Measurements from ENCODE around the gene UTF1. TPM values are rescaled to one million over a fixed set of nuclear protein-coding genes. Genes with fewer than 3 reads are reported as not detected.
"Not testable (repeated sequence)": the region's sequence is repeated elsewhere in the genome, so short reads cannot be mapped to it uniquely, and the experiment has no call there.

UTF1 gene
- total RNA-seq, 1 experiment from 2014 or later, result not detected

DNA sequence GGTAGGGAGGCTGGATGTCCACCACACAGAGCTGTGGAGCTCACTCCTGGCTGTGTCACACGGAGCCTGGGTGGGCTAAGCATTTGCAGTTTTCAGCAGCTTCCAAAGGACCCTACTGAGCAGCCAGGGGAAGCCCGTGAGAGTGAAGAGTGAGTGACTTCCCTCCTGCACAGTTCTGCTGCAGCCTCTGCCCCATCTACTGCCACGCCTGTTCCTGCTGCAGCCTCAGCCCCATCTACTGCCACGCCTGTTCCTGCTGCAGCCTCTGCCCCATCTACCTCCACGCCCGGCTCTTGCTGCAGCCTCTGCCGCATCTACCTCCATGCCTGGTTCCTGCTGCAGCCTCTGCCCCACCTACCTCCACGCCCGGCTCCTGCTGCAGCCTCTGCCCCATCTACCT, 34.4 kb downstream of the UTF1 start:
- no peak for DNase-seq (ENCODE audit: low spot score)

DNA sequence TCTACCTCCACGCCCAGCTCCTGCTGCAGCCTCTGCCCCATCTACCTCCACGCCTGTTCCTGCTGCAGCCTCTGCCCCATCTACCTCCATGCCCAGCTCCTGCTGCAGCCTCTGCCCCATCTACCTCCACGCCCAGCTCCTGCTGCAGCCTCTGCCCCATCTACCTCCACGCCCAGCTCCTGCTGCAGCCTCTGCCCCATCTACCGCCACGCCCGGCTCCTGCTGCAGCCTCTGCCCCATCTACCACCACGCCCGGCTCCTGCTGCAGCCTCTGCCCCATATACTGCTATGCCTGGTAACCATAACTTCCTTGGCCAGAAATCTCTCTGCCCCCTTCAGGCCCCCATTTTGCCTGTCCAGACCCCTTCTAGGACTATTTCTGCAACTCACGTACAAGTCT, 35.0 kb downstream of the UTF1 start:
- not testable (repeated sequence) for DNase-seq (ENCODE audit: low spot score)

DNA sequence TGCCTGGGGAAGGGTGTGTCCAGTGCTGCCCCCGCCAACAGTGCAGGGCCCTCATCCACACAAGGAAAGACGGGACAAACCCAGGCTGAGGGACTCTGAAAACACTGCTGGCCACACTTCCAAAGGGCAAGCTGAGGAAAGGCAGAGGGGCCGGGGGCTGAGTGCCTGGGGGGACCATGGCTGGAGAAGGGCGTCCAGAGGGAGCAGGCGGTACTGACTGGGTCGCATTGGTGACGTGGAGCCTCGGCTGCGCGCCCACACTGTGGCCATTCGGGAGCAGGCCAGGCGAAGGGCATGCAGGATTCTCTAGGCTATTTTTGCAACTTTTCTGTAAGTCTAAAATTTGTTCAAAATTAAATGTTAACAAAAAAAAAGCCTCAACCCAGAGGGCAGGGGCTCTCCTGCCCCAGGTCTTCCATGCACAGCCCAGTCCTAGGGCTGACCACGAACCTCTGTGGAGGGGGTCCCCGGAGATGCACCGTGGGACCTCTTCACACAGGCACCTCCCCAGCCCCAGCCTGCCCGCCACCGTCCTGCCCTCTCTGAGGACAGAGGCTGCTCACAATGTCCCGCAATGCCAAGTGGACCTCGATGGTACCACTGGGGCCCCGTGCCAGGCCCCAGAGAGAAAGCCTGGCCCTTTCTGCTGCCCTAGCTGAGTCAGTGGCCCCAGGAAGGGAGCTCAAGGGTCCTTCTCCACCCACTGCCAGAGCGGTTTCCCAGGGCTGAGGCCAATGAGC, 36.2 kb downstream of the UTF1 start:
- no peak for DNase-seq (ENCODE audit: low spot score)

DNA sequence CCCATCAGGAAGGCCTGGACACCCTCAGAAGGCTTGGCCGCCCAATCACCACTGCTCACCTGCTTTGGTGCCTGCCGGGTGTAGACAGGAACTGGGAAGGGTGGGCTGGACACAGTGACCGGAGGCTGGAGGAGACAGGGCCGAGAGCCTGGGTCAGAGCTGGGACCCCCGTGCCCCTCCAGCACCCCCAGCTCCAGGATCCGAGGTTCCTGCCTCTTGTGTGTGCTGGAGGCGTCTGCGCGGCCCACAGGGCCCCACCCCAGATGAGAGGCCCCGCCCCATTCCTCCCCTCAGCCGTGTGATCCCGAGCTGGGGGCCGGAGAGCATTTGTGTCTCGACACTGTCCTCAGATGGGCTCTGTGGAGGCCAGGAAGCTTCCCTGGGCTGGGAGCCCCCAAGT, 37.3 kb downstream of the UTF1 start:
- DNase-seq (ENCODE audit: low spot score), result no peak

DNA sequence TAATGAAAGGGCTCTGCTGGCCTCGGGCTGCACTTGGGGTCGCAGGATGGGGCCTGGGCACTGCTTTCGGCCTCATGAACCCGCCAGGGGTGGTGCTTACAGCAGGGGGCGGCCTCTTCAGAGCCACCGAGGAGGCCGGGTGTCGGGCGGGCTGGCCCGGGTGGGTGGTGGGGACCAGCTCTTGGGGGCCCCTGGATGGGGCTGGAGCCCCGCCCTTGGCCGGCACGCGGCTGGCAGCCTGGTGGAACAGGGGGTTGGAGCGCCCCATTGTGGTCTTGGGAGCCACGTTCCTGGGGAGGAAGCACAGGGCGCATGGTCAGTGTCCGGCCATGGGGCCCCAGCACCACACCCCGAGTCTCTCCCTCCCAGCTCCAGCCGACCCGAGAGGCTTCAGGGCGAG, 37.8 kb downstream of the UTF1 start:
- DNase-seq (ENCODE audit: low spot score), result no peak

DNA sequence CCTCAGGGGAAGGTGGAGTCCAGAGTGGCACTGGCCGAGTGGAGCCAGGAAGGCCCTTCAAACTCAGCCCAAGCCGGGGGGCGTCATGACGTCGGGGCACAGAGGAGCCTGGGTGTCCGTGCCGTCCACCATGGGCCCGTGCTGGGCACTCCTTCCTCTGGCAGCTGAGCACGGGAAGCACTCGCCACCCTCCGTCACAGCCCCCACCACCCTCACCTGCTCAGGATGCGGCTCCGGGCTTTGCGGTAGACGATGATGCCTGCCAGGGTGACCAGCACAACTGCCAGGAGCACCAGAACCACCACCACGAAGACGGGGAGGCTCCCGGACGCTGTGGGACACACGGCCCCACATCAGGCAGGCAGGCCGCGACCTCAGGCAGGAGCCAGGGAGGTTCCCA, 38.5 kb downstream of the UTF1 start:
- DNase-seq (ENCODE audit: low spot score), result no peak

DNA sequence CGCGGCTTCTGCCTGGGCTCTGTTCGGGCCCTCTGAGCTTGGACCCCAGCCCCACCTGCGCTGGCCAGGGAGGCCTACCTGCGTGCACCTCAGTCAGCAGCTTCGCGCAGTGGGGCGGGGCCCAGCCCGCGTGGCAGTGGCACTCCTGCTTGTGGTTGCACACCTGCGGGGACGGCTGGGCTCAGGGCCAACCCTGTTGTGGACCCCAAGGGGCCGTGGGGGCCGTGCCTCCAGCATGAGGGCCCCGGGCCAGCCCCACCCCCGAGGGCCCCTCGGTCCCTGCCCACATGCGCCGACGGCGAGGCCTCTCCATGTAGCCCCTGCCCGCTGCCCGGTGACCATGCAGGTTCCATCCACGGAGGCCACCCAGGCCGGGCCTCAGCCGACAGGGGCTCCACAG, 39.4 kb downstream of the UTF1 start:
- no peak for DNase-seq (ENCODE audit: low spot score)

DNA sequence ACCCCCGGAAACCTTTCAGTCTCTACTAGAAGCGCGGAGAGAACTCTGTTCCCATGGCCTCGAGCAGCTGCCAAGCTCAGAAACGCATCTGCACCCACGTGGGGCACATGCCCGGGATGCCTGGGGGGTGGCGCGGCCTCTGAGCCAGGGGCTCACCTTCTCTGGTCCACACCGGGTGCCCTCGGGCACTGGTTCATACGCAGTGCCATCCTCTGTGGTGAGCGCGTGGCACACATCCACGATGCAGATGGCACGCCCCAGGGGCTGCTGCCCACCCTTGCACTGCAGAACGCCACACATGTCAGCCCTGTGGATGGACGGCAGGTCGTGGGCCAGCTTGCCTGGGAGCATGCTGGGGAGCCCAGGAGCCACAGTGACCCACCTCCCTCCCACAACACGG, 40.2 kb downstream of the UTF1 start:
- no peak for DNase-seq (ENCODE audit: low spot score)

DNA sequence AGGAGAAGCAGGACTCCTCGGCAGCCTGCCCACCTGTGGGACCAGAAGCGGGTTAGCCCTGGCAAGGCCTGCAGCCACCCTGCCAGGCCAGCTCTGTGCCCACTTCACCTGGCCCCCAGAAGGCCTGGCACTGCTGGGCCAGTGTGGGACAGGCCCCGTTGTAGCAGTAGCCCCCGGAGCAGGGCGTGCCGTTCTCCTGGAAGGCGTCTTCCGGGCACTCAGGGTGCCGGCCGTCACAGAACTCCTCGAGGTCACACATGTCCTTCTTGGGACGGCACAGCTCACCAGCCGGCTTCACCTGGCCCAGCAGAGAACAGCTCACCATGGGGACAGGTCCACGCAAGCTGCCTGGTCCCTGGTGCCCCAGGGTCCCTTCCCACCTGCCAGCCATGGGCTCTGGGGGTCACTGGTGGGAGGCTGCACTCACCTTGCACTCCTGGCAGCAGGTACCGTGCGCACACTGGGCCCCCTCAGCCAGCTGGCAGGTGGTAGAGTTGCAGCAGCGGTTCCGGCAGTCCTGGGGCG, 40.8 kb downstream of the UTF1 start:
- no peak for DNase-seq (ENCODE audit: low spot score)

DNA sequence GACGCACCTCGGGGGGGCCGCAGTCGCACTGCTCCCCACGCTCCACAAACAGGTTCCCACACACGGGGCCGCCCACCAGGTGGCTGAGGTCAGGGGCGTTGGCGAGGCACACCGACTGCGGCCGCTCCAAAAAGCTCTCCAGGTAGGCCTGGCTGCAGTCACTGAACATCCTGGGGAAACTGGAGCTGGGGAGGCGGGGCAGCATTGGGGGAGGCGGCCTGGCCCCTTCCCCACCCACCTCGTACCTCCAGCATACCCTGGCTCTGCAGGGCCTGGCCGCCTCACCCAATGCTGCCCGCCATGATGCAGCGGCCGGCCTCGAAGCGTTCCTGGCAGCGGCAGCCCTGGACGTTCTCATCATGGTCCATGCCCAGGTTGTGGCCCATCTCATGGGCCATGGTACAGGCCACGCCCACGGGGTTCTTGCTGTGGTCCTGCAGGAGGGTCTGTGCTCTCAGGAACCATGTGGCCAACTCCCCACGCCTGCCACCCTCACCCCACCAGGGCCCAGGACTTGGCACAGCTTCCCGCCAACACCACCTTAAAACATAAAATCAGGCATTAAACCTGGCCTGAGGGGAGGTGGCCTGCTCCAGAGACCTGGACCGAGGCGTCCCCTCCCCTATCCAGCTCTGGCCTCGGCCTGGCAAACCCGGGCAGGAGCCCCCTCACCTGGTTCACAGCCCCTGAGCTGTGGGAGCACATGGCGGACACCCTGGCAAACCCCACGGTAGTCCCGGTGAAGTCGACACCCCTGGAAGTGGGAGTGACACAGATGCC, 41.7 kb downstream of the UTF1 start:
- no peak for DNase-seq (ENCODE audit: low spot score)

DNA sequence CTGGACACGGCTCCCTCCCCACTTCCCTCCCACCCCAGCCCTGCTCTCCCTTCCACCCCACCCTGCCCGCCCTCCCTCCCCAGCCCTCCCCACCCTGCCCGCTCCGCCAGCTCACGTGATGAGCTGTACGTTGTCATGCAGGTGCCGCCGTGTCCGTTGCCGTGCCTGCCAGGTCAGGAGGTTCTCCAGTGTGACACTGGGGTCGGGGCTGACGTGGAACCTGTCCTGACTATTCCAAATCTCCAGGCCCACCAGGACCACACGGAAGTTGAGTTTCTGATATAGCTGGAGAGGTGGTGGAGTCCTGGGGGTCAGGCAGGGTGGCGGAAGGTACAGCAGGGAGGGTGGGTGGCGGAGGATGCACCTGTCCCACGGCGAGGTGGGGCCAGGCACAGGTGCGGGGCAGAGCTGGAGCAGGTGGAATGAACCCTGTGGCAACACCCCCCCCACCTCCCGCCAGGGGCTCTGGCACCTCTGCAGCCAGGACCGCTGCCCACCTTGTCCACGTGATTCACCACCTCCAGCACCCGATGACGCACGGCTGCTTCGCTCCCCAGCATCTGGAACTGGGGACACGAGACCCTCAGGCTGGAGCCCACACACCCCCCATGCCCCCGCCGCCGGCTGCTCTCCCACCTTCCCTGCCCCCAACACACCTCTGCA, 42.4 kb downstream of the UTF1 start:
- no peak for DNase-seq (ENCODE audit: low spot score)

DNA sequence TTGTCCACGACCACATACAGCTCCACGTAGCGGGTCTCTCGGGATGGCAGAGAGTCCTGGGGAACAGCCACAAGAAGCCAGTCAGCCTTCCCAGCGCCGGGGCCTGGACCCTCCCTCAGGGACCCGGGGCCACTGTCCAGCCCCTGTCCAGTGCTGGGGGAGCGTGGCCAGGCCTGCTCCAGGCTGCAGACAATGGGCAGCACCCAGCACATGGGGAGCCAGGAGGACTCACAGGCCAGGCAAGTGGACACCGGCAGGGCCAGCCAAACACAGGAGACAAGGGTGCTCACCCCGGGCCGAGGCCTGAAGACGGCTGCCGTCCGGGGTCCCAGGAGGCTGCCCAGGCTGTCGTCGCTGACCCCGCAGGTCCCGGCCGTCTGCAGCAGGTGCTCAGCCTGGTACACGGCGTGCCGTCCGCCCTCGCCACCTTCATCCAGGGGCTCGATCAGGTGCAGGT, 43.0 kb downstream of the UTF1 start:
- DNase-seq (ENCODE audit: low spot score), result no peak

DNA sequence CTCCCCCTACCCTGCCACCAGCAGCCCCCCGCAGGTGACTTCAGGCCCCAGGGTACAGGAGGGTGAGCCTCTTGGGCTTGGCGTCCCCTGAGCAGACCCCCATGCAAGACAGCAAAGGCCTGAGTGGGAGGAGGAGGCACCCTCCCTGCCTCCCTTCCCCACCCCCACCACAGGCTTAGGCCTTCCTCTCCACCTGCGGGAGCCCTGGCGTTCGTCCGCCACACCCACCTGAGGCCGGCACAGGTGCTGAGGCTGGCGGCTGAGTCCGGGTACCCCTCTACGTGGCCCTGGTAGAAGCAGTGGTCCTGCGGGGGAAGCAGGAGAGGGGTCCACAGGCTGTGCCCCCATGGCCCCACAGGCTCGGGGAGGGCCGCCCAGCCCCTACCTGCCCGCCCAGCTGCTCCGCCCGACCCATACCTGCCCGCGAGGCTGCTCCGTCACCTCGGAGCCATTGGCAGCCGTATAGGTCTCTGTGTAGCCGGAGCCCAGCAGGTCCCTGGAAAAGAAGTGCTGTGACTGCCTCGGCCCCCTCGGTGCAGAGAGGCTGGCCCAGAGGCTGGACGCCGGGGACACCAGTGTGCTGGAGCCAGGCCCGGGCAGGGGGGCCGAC, 43.6 kb downstream of the UTF1 start:
- no peak for DNase-seq (ENCODE audit: low spot score)

DNA sequence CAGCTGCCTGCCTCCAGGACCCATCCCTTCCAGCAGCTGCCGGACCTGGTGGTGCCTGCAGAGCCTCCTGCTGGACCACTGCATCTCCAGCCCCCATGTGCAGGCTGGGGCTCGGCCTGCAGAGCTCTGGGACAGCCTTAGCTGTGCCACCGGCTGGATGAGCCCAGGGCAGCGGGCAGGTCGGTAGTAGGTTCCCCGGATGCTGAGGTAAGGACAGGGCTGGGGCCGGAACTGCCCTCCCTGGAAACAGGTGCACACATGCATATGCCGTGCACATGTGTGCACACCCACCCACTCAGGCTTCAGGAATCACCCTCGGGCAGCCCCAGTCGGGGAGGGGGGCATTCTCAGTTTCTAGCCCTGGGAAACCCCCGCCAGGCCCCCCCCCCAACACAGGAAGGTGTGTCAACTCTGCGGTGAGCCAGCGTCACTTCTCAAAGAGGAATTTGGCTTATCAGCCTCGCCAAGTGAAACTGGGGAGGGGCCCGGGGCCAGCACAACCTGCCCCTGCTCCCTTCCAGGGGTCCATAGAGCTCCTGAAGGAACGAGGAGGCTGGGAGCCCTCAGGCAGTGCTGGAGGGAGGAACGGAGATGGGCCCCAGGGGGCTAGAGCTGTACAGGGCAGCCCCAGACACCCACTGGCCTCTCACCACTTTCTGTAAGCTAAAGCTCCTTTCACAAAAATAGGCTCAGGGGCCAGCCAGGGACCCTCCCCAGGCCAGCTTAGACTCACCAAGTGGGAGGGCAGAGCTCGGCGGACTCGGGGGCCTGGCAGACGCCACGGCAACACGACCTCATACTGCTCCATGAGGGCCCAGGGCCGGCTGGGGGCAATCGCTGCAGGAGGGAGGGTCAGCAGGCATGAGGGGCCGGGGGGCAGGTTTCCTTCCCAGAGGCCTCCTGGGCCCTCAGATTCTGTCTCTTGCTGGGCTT, 45.0 kb downstream of the UTF1 start:
- no peak for DNase-seq (ENCODE audit: low spot score)

DNA sequence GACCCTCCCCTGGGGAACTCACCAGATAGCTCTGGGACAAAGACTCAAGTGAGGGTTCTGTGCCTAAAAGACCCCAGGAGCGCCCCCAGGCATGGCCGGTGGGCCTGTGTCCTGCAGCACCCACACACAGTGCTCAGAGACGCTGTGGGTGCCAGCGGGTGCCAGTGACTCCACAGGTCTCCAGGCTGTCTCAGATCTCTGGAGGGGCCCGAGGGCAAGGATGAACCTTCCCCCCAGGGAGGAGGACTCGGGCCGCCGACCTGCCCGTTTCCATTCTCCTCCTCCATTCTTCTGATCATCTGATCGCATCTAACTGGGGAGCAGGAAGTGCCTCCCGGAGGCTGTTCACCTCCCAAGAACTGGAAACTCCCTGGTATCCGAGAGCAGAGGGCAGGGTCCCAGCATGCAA, 45.7 kb downstream of the UTF1 start:
- DNase-seq (ENCODE audit: low spot score), result no peak

DNA sequence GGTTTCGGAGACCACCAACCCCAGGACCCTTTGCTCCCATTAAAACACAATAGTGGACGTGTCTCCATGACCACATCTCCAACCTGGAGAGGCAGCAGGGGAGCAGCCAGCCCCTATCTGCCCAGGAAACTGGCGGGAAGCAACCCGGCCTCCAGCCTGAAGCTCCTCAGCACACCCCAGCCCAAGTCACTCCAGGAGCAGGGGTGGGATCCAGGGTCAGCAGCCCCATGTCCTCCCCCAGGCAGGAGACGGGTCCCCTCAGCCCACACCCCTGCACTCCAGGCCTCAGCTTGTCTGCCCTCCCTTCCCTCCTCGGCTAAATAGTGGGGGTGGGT, 46.0 kb downstream of the UTF1 start:
- DNase-seq (ENCODE audit: low spot score), result no peak

DNA sequence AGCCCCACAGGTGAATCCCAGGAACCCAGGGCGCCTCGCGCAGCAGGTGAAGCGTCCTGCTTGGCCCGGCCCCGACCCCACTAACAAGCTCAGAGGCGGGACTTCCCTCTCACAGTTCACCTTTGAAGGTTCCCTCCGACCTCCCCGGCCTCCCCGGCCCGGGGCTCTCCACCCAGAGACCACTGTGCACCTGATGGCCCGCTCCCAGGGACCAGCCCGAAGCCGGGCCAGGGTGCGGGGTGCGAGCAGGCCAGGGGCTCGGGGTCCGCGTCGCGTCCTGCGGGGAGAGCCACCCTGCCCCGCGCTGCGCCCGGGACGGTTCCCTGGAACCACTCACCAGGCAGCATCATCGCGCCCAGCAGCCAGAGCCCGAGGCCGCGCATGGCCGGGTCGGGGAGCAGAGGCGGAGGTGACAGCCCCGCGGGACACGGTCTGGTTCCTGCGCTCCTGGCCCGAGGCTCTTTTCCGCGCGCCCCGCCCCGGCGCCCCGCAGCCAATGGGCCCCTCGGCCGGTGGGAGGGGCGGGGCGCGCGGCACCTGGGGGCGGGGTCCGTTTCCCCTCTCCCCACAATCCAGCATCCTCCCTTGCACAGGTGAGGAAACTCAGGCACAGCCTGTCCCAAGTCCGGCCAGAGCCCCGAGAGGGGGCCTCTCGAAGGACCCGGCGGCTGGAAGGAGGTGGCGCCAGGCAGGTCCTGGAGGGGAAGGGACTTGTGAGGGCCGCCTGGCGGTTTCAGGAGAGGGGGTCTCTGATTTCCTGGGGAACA, 46.6 kb downstream of the UTF1 start, which contains the start of gene ADAM8:
TSS of gene ADAM8 (minus strand) at position 434 of the 767 bp plus-strand sequence. CDS start at position 383, 51 bp downstream.
- DNase-seq (ENCODE audit: low spot score), result no peak

DNA sequence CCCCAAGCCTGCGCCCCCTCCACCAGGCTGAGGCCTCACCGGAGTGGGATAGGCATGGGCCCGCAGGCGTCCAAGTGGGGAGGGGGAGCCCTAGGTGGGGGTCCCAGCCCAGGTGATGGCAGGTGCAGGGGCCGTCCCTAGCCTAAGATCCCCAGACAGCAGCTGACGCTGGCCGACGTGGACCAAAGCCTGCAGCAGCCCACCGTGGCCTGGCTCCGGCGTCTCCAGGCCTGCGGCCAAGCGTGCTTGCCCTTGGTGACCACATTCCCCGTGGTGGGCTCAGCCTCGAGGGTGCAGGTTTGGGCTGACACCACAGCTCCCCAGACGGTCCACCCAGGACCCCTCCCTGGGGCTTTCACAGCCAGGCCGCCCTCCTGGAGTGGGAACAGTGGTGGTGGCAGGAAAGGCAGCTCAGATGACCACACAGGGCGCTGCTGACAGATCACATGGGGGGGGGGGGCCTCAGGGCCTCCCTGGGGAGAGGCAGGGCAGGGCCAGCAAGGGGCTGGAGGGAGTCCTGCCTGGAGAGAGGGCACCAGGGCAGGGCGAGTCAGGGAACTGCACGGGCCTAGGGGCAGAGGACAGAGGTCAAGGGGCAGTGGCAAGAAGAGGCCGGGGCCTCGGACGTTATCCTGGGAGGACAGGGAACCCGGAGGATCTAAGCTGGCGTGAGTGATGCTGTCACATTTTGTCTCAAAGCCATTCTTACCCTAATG, 47.4 kb downstream of the UTF1 start:
- DNase-seq (ENCODE audit: low spot score), result no peak

DNA sequence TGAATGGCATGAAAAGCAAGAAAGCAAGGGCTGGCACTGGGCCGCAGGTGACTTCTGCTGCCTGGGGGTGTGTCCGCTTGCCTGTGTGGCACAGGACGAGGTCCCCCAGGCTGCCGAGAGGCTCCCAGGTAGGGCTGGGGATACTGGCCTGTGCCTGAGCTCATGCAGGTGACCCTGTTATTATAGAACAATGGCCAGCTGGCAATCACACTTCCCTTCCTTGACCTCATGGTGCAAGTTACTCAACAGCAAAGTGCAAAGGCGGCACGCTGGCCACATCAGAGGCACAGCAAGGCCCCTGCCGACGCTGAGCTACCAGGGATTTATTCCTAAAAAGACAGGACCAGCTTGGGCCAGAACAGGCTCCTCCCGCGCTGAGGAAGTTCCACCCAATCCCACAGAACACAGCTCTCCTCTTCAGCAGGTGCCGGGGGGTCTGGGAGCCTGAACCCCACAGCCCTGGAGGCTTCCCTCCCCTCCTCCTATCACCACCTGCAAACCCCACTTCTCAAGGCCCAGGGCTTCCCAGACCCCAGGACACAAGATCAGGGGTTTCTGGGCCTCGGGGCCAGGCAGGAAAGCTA, 48.1 kb downstream of the UTF1 start:
- no peak for DNase-seq (ENCODE audit: low spot score)

All from H4 (cell line).